GM19351 (cell line): Measurements from ENCODE around the gene SAE1.
"Not testable (repeated sequence)": the region's sequence is repeated elsewhere in the genome, so short reads cannot be mapped to it uniquely, and the experiment has no call there.

ENCODE experiments used
- ATAC-seq: cut with Tn5 transposase; IDR thresholded peaks from one replicate; pipeline ENCODE4 v1.9.1; 2021; ENCODE audit warnings: mild to moderate bottlenecking, moderate library complexity; ENCODE audit not compliant: unreplicated experiment

The SAE1 gene

DNA sequence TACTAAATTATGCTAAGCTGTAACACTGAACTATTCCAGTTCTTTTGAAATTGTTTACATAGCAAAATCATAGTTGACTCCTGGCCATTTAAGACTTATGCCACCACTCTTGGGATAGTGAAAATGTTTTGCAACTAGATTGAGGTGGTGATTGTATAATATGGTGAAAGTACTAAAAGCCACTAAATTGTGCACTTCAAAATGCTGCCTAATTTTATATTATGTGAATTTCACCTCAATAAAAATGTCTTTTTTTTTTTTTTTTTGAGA lies 5.0 kb upstream of the SAE1 start:
- no peak for ATAC-seq

- ATAC-seq = no peak
Observed at GRCh38 chr19:47129579-47129978, 1.1 kb upstream of the SAE1 start.

GRCh38 chr19:47130120-47130588 lies 481 bp upstream of the SAE1 start:
- ATAC-seq = no peak

GRCh38 chr19:47132194-47132852 lies 1.7 kb downstream of the SAE1 start:
- ATAC-seq = no peak

GRCh38 chr19:47133021-47133471 lies 2.4 kb downstream of the SAE1 start:
- no peak for ATAC-seq

DNA sequence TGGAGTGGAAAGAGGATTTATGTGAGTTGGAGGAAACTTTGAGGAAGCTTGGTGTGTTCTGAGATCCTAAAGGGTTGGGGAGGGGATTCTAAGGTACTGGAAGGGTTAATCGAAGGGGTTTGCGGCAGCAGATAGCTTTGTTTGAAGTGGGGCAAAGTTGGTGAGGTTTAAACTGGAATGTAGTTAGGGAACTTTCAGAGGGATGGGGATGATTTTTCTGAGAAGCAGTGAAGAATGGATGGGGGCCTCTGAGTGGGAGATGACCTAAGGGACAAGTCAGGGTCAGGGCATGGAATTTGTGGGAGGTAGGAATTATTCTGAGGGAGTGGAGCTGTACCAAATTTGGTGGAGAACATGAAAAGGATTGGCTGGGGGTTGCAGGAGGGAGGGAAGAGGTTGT lies 3.9 kb downstream of the SAE1 start:
- no peak for ATAC-seq

DNA sequence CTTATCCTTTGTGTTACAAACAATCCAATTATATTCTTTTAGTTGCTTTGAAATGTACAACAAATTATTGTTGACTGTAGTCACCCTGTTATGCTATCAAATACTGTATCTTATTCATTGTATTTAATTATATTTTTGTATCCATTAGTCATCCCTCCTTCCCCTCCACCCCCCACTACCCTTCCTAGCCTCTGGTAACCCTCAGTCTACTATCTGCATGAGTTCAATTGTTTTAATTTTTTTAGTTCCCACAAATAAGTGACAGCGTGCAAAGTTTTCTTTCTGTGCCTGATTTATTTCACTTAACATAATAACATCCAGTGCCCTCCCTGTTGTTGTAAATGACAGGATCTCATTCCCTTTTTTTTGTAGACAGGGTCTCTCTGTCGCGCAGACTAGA lies 4.5 kb downstream of the SAE1 start:
- no peak for ATAC-seq

GRCh38 chr19:47141252-47141651 lies 10.6 kb downstream of the SAE1 start:
- not testable (repeated sequence) for ATAC-seq

DNA sequence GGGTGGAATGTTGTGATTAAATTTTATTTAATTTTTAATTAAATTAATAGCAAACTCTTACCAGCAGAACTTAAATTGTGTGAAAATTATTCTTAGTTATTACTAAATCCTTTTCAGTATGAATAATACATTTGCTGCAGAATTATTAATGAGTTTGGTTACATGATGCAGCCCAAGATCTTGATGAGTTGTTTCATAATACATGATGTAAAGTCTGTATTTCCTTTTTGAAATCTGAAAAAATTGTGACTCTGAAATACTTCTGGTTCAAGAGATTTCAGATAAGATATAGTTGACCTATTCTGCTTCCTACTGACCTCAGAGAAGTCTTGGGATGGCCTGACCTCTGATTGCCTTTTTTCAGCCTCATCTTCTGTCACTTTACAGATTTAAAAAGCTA lies 11.1 kb downstream of the SAE1 start:
- no peak for ATAC-seq

GRCh38 chr19:47142779-47143178 lies 12.1 kb downstream of the SAE1 start:
- ATAC-seq = no peak

GRCh38 chr19:47143322-47144073 lies 12.9 kb downstream of the SAE1 start:
- no peak for ATAC-seq

DNA sequence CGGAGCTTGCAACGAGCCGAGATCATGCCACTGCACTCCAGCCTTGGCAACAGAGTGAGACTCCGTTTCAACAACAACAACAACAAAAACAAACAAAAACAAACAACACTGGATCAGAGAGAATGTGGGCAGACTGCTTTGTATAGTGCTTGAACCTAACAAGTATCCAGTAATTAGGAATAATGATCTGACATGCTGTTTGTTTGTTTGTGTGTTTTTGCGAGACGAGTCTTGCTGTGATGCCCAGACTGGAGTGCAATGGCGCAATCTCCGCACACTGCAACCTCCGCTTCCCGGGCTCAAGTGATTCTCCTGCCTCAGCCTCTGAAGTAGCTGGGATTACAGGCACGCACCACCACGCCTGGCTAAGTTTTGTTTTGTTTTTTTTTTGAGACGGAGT lies 14.0 kb downstream of the SAE1 start:
- ATAC-seq = no peak

DNA sequence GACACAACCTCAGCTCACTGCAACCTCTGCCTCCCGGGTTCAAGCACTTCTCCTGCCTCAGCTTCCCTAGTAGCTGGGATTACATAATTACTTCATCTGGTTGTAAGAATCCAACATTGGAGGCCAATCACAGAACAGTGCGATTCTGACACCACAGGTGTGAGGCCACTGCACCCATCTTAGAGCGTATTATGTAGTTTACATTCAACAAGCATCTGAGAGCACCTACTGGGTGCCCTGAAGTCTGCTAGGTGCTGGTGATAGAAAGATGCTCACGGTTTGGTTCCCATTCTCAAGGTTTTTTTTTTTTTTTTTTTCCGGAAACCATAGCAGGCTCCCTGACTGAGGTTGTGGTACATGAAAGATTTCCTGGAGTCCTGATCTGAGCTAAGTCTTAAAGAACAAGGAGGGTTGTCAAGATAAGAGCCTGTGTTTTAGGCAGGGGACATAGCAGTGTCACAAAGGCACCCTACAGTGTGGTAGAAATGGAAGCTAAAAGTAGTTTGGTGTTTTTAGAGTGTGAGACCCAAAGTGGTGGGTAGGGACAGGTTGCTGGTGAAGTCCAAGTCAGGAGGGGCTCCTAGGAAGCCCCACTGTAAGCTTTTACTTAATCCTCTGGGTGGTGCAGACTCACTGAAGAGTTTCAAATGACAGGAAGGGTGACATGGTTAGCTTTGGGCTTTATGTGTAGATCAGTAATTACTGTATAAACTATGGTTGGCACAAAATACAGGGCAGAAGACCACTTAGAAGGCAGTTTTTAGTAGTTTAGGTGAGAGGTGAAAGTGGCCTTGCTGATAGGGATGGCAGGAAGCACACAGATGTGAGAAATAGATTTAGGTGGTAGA lies 15.2 kb downstream of the SAE1 start:
- ATAC-seq = no peak

- ATAC-seq = no peak
Observed at GRCh38 chr19:47146920-47147319, 16.3 kb downstream of the SAE1 start.

DNA sequence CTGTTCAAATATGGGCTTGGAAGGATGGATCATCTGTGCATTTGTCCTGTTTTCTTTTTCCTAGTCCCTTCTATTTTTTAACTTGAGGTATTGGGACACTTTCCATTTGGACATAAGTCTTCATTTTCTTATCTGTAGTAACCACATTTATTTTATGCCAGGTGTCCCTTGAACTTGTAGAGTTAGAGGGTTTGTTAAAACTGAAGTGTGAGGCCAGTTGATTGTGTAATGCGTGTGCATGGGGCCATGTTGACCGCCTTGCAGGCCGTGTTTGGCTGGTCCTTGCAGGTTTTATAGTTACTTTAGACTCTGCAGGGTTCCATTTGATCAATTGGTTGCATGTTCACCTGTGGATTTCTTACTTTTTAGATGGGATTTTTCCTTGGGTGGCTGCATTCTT lies 21.0 kb downstream of the SAE1 start:
- no peak for ATAC-seq

DNA sequence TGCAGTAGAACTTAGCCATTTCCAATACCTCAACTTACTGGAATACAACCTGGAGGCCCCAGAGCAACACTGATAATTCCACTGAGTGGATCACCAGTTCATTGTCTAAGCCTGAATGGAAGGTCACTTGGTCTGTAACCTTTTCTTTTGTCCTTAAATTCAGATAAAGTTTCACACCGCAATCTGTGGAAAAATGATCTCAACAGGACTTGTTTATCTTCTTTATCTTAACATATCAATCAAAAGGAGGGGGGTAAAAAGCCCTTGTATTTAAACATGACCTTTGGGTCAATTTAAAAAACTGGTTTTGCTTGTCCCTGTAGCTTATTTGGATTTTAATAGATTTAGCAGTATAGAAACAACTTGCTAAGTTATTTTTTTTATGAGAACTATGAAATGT lies 21.6 kb downstream of the SAE1 start:
- ATAC-seq = no peak

DNA sequence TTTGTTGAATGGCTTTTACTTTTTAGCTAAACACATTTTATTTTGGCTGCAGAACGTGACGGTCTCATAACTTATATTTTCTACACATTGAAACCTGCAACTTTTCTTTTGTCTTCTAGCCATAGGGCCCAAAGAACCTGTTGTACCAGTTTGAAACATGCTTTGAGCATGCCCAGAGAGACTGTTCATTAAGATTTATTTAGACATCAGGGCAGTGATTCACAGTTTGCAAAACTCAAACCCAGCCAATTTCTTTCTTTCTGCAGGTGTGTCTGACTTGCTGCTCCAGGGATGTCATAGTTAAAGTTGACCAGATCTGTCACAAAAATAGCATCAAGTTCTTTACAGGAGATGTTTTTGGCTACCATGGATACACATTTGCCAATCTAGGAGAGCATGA lies 22.0 kb downstream of the SAE1 start:
- no peak for ATAC-seq

GRCh38 chr19:47153266-47153665 lies 22.6 kb downstream of the SAE1 start:
- ATAC-seq = no peak

GRCh38 chr19:47155148-47155547 lies 24.5 kb downstream of the SAE1 start:
- no peak for ATAC-seq

GRCh38 chr19:47156861-47157430 lies 26.3 kb downstream of the SAE1 start:
- no peak for ATAC-seq
